HTERT RPE-1 (cell line): ENCODE results near the gene NOTCH4.

Experiments used
- in situ Hi-C: fragments of 300-500 bp; cut with MboI; formaldehyde crosslinking; loops from 4 replicates; pipeline ENCODE4 v1.14.3; 2020; ENCODE audit warnings: low sequenced_read_pairs

Gene NOTCH4

GRCh38 chr6:32147401-32148132 lies 76.3 kb downstream of the NOTCH4 start:
- in situ Hi-C loops, result no loop called here

- in situ Hi-C loops, result no loop called here
These were observed 77.2 kb downstream of the NOTCH4 start for GRCh38 chr6:32146687-32147086.

GRCh38 chr6:32146287-32146686 lies 77.6 kb downstream of the NOTCH4 start:
- in situ Hi-C loops, result no loop called here
